HG03342 (cell line): ENCODE results near the gene MPI.
"Not testable (repeated sequence)": the region's sequence is repeated elsewhere in the genome, so short reads cannot be mapped to it uniquely, and the experiment has no call there.

ENCODE experiments used
- ATAC-seq: cut with Tn5 transposase; IDR thresholded peaks from one replicate; pipeline ENCODE4 v1.9.1; 2021; ENCODE audit warnings: mild to moderate bottlenecking, moderate library complexity; ENCODE audit not compliant: unreplicated experiment

Gene MPI

GRCh38 chr15:74863239-74864056, 26.4 kb upstream of the MPI start:
- no peak for ATAC-seq

GRCh38 chr15:74864296-74864695, 25.5 kb upstream of the MPI start:
- ATAC-seq = no peak

GRCh38 chr15:74865316-74865715, 24.5 kb upstream of the MPI start:
- no peak for ATAC-seq

DNA sequence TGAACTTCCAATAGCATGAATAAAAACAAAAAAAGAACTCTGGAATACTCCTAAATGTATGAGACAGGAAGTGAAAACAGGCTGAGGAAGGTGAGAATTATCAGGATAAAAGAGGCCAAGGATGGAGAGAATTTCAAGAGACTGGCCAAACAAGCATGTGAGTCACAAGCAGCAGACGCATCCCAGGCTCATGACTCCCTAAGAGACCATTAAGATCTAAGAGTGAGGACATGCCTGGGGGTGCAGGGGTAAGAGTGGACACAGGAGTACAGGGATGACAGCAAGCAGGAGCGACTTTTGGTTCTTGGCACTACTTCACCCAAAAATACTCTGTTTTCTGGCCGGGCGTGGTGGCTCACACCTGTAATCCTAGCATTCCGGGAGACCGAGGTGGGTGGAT, 23.8 kb upstream of the MPI start:
- no peak for ATAC-seq

GRCh38 chr15:74867466-74868038, 22.3 kb upstream of the MPI start:
- no peak for ATAC-seq

DNA sequence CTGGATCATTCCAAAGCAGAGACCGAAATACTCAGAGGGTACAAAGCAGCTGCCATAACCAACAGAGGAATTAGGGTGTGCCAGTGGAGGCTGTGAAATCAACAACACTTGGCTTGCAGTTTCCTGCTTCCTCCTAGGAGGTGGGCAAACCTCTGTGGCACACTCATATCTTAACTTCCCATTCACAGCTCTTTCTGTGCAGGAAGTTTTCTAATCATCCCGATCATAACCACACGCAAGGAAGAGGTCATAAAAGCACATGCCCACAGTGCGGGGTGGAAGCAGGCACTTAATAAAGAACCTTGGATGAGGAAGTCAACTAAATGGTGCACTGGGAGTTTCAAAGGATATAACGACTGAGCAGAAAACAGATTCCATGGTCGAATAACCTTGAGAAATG, 21.8 kb upstream of the MPI start:
- no peak for ATAC-seq

DNA sequence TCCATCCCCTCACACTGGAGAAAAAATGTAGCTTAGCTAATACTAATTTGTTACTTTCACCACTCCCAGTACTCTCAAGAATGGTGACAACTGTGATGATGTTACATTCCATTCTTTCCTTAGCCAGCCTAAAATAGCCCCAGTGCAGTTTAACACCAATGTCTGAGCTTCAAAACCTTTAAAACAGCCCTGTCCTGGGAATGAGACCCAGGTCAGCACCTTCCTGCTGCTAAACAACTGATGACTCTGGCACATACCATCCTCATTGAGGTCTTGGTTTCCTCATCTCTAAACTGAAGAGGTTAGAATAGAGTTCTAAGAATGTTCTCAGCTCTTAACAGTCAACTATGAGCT, 20.5 kb upstream of the MPI start:
- ATAC-seq = no peak

- peak; percentile 44 for ATAC-seq
These were observed 20.0 kb upstream of the MPI start for GRCh38 chr15:74869726-74870407.

GRCh38 chr15:74870436-74871215, 19.2 kb upstream of the MPI start:
- ATAC-seq = no peak

- peak; percentile 1 for ATAC-seq
These were observed 17.2 kb upstream of the MPI start for GRCh38 chr15:74872702-74873035.

GRCh38 chr15:74873036-74873755, 16.6 kb upstream of the MPI start, which contains the start of gene SCAMP2:
Gene SCAMP2, minus strand, starts transcription at chr15:74873365. Its CDS starts 110 bp downstream, at chr15:74873255.
- peak; percentile 80 for ATAC-seq

DNA sequence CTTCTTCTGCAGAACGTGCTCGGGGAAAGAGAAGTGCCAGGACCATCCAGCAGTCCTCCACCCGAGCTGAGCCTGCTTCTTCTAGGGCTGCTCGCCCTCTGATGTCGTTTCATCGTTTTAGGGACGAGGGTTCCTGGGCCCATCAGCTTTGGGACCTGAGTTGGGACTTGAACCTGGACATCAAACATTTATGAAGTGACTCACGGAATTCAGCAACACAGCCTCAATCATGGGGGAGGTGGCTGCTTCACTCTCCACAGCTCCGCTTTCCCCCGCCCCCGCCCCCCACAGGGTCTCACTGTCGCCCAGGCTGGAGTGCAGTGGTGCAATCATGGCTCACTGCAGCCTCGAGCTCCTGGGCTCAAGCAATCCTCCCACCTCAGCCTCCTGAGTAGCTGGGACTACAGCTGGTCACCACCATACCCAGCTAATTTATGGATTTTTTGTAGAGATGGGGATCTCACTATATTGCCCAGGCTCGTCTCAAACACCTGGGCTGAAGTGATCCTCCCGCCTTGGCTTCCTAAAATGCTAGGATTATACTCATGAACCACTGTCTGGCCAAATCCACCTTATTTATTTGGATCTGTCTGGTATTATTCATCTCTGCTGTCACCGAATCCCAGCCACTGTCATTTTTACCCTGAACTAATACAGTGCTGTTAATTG, 16.0 kb upstream of the MPI start:
- no peak for ATAC-seq

DNA sequence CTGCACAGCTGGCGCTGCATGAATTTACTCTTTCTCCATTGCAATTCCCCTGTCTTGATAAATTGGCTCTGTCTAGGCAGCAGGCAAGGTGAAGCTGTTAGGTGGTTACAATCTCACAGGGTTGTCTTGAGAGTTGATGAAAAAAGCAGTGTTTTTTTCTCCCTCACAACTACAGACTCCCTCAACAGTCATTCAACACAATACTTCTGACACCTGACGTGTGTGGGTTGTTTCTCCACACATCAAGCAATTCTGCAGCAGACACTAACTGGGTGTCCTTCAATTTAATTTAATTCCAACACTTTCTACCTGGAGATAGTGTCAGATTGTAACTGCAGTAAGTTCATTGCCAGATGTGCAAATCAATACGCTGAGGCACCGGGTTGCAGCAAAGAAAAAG, 11.6 kb upstream of the MPI start:
- no peak for ATAC-seq

GRCh38 chr15:74882528-74882927, 7.3 kb upstream of the MPI start:
- ATAC-seq = no peak

DNA sequence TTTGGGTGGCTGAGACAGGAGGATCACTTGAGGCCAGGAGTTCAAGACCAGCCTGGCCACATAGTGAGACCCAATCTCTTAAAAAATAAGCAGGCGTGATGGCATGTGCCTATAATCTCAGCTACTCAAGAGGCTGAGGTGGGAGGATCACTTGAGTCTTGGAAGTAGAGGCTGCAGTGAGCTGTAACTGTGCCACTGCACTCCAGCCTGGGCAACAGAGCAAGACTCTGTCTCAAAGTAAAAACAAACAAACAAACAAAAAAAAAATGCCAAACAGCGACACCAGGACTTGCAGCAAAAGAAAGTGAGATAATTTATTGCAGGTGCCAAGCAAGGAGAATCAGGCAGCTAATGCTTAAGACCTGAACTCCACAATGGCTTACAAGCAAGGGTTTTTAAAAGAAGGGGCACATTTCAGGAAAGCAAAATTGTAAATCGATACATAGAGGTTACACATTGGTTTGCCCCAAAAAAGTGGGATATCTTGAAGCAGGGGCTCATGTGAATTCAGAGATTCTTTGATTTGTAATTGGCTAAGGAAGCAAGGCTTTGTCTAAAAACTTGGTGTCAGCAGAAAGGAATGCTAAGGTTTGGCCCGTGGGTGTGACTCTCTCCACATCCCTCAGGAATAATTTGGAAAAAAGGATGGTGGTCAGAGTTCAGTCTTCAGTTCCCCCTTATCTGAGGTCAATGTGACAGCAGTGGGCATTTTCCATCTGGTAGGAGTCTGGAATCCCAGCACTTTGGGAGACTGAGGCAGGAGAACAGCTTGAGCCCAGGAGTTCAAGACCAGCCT, 5.2 kb upstream of the MPI start:
- no peak for ATAC-seq

DNA sequence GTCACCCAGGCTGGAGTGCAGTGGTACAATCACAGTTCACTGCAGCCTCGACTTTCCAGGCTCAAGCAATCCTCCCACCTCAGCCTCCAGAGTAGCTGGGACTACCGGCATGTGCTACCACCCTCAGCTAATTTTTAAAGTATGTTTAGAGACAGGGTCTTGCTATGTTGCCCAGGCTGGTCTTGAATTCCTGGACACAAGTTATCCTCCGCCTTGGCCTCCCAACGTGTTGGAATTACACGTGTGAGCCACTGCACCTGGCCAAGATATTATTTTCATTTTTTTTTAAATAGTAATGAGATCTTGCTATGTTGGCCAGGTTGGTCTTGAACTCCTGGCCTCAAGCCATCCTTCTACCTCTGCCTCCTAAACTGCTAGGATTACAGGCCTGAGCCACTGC, 4.4 kb upstream of the MPI start:
- no peak for ATAC-seq

GRCh38 chr15:74887537-74888193, 2.2 kb upstream of the MPI start:
- not testable (repeated sequence) for ATAC-seq

DNA sequence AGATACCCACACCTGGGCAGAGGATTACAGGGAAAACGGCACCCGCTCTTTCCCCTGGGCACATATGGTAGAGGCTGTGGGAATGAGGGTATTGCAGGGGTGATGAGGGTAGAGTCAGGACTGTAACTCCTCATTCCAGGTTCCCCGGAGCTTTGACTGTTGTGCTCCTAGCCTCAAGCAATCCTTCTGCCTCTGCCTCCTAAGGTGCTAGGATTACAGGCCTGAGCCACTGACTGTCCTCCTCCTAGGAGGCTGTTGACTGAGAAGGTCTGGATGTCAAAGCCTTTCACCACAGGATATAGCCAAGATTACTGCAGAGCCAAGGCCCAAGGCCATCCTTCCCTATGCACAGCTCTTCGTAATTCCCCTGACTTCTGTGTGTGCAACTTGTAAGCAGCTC, 1.1 kb upstream of the MPI start:
- no peak for ATAC-seq

DNA sequence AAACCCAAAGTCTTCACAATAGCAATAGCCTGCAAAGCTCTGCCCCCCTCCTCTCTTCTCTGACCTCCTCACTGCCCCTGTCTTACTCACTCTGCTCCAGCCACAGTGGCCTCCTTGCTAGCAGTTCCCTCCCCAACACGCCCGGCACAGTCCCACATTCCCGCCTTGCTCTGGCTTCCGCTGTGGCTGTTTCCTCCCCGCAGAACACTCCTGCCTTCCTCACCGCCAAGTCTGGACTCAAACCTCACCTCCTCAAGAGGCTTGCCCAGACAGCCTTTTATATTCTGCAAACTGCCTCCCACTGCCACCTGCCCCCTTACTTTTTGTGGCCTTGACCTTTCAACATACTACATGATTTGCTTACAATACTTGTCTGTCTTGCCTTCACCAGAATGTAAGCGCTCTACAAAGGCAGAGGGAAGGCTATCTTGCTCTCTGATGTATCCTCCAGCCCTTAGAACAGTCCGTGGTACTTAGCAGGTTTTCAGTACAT, 406 bp upstream of the MPI start:
- ATAC-seq = no peak
